NCI-H524 (cell line): Measurements from ENCODE around the gene TOP2A.
A peak's percentile ranks its signal among the peaks of the same experiment; 100 is the strongest.

ENCODE experiments used
- DNase-seq, 2 experiments: peaks; one replicate each; lab custom pipeline; 2025; lab: John Stamatoyannopoulos, UW

TOP2A gene

DNA sequence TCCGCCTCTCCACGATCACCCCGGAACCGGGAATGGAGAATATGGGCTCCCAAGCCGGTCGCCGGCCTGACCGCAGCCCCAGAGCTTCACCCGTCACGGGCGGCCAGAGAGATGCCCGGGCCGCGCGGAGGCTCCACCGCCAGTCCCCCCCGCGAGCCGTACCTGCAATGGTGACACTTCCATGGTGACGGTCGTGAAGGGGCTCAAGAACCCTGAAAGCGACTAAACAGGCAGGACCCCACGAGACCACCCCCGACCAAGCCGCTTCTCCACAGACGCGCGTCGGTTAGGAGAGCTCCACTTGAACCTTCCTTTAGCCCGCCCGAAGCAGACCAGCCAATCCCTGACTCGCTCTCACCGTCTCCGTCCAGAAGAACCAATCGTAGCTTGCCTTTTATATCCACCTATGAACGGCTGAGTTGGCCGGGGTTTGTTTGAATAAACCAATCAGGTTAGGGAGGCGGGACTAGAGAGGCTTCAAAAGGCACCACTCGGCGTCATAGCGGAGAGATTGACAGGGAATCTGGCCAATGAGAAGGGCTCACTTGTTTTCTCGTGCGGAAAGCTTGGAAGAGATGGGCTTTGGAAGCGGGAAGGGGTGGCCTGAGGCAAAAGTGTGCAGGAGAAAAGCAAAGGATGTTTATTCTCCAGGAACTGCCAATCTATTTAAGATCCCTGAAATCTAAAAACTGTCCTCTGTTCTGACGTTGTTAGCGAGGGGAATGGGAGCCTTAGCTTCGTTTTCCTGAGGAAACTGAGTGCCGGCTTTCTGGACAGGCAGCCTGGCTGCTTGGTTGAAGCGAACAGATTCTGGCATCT is at the start of gene TOP2A:
Gene TOP2A (minus strand): TSS at position 288 of the 819 bp plus-strand sequence. CDS start 105 bp downstream, at position 183.
- DNase-seq, result peak; percentile 100

DNA sequence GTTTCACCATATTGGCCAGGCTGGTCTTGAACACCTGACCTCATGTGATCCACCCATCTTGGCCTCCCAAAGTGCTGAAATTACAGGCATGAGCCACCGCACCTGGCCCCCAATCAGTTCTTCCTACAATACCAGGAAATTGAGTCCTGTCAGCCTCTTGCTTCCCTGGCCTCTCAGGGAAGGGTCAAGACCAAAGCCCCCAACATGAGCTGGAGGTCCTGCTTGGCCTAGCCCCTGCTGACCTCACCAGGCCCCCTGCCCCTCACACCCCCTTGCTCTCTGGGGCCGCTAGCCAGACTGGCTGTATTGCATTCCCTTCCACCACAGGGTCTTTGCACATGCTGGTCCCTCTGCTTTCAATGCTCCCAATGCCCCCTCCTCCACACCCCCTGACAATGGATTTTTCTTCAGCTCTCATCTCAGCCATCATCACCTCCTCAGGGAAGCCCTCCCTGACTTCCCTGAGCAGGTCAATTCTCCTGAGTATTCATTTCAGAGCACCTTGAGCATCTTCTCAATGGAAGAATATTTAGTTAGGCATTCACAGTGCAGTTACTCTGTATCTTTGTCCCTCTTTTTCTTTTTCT is 49.7 kb upstream of the TOP2A start:
- no peak for DNase-seq

DNA sequence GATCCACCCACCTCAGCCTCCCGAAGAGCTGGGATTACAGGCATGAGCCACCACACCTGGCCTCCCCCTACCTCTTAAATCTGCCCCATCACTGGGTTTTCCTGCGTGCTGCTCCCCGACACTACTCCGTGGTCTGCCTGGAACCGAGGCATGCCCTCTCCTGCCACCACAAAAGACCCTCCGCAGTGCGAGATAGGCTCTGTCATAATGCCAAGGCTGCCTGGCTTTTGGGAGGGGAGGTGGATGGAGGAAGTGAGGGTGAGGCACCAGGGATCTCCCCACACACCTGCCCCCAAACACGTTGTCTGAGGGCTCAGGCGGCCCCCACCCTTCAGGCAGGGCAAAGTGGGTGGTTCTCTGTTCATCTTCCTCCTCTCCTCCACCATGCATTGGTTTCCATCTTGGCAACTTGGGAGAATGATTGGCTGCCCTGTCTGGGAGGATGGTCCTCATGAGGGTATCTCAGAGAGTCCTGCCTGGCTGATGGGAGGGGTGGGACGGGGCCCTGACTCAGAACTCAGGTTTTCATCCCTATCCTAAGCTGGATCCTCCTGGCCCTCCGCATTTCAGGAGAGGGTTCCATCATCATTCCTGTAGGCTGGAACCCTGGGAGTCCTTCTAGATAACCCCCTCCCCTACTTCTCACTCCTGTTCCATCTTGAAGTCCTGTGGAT is 48.7 kb upstream of the TOP2A start:
- DNase-seq, result no peak

DNA sequence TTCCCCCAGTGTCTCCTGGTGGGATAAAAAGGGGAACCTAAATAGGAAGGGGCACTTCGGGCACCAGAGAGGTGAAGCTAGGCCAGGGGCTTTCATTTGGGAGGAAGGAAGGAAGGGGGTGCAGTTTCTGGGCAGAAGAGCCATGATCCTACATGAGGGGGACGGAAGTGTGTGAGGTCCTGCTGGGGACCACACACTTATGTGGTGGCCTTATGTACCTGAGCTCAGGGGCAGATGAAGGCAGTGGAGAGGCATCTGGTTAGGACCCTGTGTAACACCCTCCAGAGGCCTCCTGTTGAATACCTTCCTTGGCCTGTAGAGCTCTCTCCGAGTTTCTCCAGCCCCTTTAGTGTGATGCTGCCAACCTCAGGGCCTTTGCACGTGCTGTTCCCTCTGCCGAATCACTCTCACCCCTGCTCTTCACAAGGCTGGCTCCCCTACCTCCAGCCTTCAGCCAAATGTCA is 46.7 kb upstream of the TOP2A start:
- no peak for DNase-seq

- DNase-seq, result no peak
Observed at GRCh38 chr17:40463122-40463550, 45.4 kb upstream of the TOP2A start.

DNA sequence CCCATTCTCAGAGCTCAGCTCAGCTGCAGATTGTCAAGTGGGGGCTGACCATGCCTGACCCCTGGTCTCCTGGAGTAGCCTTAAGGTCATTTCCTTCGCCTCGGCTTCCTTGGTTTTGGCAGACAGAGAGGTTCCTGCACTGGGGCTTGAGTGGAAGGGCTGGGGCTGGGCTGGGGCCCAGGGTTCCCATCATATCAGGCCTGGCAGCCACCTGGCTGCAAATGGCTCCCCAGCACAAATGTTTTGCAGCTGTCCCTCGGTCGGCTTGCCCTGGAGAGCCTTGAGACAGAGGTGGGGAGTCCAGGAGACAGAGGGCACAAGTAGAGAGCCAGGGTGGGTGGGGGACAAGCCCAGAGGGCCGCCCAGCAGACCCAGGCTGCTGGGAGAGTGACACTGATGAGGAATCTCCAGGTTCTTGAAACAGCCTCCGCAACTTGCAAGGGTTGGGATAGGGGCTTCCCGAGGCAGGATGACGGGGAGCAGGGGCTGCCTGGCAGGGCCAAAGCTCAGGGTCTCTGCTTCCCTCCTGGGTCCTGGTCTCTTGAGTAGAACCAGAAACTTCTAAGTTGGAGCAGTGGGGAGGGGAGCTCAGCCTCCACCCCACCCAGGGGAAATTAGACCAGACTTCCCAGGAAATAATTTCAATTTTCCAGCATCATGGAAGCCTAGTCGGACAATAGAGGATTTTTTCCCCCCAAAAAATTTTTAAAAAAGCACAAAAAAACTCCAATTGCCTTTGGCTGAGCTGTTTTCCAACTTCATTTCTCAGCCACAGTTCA is 44.8 kb upstream of the TOP2A start:
- no peak for DNase-seq

- no peak for DNase-seq
Observed at GRCh38 chr17:40461732-40462342, 44.1 kb upstream of the TOP2A start.

- no peak for DNase-seq
Observed at GRCh38 chr17:40460968-40461731, 43.5 kb upstream of the TOP2A start.

DNA sequence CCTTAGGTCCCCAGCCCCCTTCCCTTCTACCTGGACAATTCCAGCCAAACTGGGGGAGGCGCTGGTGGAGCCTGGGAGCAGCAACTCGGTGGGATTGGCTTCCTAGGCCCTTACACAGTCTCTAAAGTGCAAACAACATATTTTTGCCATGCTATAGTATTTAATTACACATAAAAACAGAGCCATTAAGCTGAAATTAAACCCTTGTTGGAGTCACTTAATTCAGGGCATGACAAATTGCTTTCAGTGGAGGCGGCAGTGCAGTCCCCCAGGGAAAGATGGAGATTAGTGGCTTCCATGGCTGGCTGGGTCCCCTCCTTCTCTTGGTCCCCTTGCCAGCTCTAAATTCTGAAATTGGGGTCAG is 42.9 kb upstream of the TOP2A start:
- DNase-seq, result no peak

GRCh38 chr17:40459636-40460603 is 42.2 kb upstream of the TOP2A start:
- no peak for DNase-seq

GRCh38 chr17:40458851-40459482 is 41.3 kb upstream of the TOP2A start:
- no peak for DNase-seq

DNA sequence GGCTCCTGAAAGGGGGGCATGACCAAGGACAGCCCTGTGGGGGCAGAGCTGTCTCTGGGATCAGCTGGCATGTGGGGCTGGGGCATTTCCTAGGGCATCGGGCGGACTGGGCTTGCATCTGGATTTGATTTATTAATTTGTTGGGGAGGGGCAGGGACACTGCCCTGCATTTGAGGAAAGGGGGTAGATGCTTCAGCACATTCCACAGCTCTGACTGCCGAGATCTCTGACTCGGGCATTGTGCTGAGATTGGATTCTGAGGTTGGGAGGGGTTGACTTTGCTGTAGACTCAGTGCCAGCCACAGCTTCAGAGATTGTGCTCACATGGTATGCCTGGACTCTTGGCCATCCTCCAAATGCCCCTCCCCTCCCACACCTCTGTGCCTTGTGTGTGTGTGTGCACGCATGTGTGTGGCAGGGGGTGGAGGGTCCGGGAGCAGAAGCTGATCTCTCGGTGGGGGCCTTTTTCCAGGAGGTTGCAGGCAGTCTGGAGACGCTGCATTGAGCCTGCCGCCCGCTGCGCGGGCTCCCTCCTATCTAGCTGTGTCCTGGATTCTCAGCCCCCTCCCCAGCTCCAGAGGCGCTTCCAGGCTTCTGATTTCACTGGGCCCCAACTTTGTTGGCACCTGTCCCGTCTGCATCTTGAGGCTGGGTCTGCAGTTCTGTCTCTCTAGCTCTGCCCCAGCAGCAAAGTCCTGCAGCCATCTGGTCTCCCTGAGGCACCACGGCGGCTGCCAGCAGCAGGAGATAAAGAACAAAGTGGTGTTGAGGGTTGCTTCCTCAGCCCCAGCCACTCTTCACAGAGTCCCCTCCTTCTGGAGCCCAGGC is 40.5 kb upstream of the TOP2A start:
- DNase-seq, result peak; percentile 20 to 58

DNA sequence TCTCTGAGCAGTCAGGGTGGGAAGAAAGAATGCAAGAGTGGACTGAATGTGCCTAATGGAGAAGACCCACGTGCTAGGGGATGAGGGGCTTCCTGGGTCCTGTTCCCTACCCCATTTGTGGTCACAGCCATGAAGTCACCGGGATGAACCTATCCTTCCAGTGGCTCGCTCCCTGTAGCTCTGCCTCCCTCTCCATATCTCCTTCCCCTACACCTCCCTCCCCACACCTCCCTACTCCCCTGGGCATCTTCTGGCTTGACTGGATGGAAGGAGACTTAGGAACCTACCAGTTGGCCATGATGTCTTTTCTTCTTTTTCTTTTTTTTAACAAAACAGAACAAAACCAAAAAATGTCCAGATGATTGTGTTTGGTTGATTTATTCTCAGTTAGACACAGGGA is 39.7 kb upstream of the TOP2A start:
- no peak for DNase-seq

- DNase-seq, result no peak
Observed at GRCh38 chr17:40456396-40456951, 38.8 kb upstream of the TOP2A start.

DNA sequence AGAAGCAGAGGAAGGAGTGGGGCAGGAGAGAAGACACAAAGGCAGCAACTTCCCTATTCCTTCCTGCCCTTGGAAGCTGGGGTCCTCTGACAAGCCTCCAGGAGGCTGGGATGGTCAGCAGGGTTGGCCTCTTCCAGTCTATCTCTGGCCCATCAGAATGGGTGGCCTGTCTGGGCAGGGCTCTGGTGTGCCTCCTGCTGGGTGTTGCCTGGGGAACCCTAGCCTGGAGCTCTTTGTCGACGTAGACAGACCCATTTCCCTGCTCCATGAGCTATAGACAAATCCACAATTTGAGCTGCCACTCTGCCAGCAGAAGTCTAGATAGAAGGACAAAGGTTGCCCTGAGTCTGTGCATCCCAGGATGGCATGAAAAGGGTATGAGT is 36.9 kb upstream of the TOP2A start:
- DNase-seq, result no peak

- DNase-seq, result no peak
Observed at GRCh38 chr17:40453881-40454612, 36.4 kb upstream of the TOP2A start.

- DNase-seq, result no peak
Observed at GRCh38 chr17:40452921-40453378, 35.3 kb upstream of the TOP2A start.
